Measurements from ENCODE around the gene MRM1. TPM values are rescaled to one million over a fixed set of nuclear protein-coding genes. Genes with fewer than 3 reads are reported as not detected.
"Not testable (repeated sequence)": the region's sequence is repeated elsewhere in the genome, so short reads cannot be mapped to it uniquely, and the experiment has no call there.

The MRM1 gene
- total RNA-seq, 1 donor from 2014 or later, result 9.7 TPM

- H3K27ac Mint-ChIP-seq, result peak overlapping the region; percentile 69
- no peak for DNase-seq (ENCODE audit: extremely low spot score, unreplicated experiment)
- TF ChIP-seq CTCF (conservative IDR thresholded peaks at IDR 0.05), result no peak
- no peaks in the 10 kb centered on the region for H3K9me3 Mint-ChIP-seq
- H3K36me3 Mint-ChIP-seq, result peaks cover 4% of the 10 kb centered on the region
- no peaks in the 10 kb centered on the region for H3K27me3 Mint-ChIP-seq
- H3K4me3 Mint-ChIP-seq, result peak overlapping the region; percentile 90
- peaks cover 31% of the 10 kb centered on the region for H3K4me1 Mint-ChIP-seq (ENCODE audit: unreplicated experiment)
These were observed 806 bp downstream of the MRM1 start for GRCh38 chr17:36602030-36602748.

GRCh38 chr17:36602924-36603384, 1.6 kb downstream of the MRM1 start:
- peak overlapping the region; percentile 90 for H3K4me3 Mint-ChIP-seq
- peaks cover 34% of the 10 kb centered on the region for H3K4me1 Mint-ChIP-seq (ENCODE audit: unreplicated experiment)
- H3K27me3 Mint-ChIP-seq, result no peaks in the 10 kb centered on the region
- no peaks in the 10 kb centered on the region for H3K9me3 Mint-ChIP-seq
- peak; percentile 93 for TF ChIP-seq CTCF (conservative IDR thresholded peaks at IDR 0.05)
- H3K27ac Mint-ChIP-seq, result peak overlapping the region; percentile 69
- no peak for DNase-seq (ENCODE audit: extremely low spot score, unreplicated experiment)
- no peaks in the 10 kb centered on the region for H3K36me3 Mint-ChIP-seq

- peaks cover 36% of the 10 kb centered on the region for H3K4me1 Mint-ChIP-seq (ENCODE audit: unreplicated experiment)
- H3K9me3 Mint-ChIP-seq; H3K27ac Mint-ChIP-seq; H3K27me3 Mint-ChIP-seq; H3K4me3 Mint-ChIP-seq; H3K36me3 Mint-ChIP-seq; DNase-seq (ENCODE audit: extremely low spot score, unreplicated experiment): not testable (repeated sequence)
These were observed 3.6 kb downstream of the MRM1 start for GRCh38 chr17:36605028-36605427.

- Mint-ChIP-seq H3K36me3 (no peaks in the 10 kb centered on the region), H3K4me3 (no peak overlapping the region), H3K27me3 (no peaks in the 10 kb centered on the region), H3K27ac (no peak overlapping the region), H3K9me3 (no peaks in the 10 kb centered on the region), H3K4me1 (ENCODE audit: unreplicated experiment) (peaks cover 24% of the 10 kb centered on the region)
- no peak for DNase-seq (ENCODE audit: extremely low spot score, unreplicated experiment)
- no peak for TF ChIP-seq CTCF (conservative IDR thresholded peaks at IDR 0.05)
These were observed 6.9 kb downstream of the MRM1 start for GRCh38 chr17:36608280-36608679.

GRCh38 chr17:36608794-36609497, 7.6 kb downstream of the MRM1 start:
- no peak overlapping the region for H3K4me3 Mint-ChIP-seq
- DNase-seq (ENCODE audit: extremely low spot score, unreplicated experiment), result no peak
- H3K4me1 Mint-ChIP-seq (ENCODE audit: unreplicated experiment), result peaks cover 22% of the 10 kb centered on the region
- no peaks in the 10 kb centered on the region for H3K9me3 Mint-ChIP-seq
- H3K27me3 Mint-ChIP-seq, result no peaks in the 10 kb centered on the region
- peak; percentile 62 for TF ChIP-seq CTCF (conservative IDR thresholded peaks at IDR 0.05)
- no peak overlapping the region for H3K27ac Mint-ChIP-seq
- H3K36me3 Mint-ChIP-seq, result no peaks in the 10 kb centered on the region

- peaks cover 2% of the 10 kb centered on the region for H3K27me3 Mint-ChIP-seq
- no peaks in the 10 kb centered on the region for H3K36me3 Mint-ChIP-seq
- no peak overlapping the region for H3K4me3 Mint-ChIP-seq
- H3K9me3 Mint-ChIP-seq, result no peaks in the 10 kb centered on the region
- H3K27ac Mint-ChIP-seq, result no peak overlapping the region
- TF ChIP-seq CTCF (conservative IDR thresholded peaks at IDR 0.05), result no peak
- peaks cover 17% of the 10 kb centered on the region for H3K4me1 Mint-ChIP-seq (ENCODE audit: unreplicated experiment)
- no peak for DNase-seq (ENCODE audit: extremely low spot score, unreplicated experiment)
These were observed 8.1 kb downstream of the MRM1 start for GRCh38 chr17:36609498-36609862.
